DMS 273 (cell line): ENCODE data around the gene SS18.
A peak's percentile ranks its signal among the peaks of the same experiment; 100 is the strongest.

ENCODE experiments used
- DNase-seq: peaks from one replicate; lab custom pipeline; 2025; ENCODE audit not compliant: unreplicated experiment; lab: John Stamatoyannopoulos, UW

The SS18 gene

DNA sequence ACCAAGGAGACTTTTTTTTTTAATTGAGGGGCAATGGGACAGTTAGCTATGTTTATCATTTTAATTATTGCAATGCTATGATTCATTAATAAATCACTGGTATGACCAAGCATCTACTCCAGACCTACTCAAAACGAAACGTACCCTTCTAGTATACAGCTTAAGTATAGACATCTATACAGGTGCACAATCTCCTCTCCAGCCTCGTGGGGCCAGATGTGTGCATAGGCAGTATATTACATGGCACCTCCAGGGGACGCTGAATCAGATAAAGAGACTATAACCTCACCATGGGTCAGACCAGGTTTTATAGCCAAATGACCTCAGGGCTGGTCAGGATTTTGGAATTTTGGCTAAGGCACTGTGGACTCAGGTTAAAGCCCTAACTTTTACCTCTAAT lies 86.6 kb downstream of the SS18 start:
- DNase-seq, result no peak

DNA sequence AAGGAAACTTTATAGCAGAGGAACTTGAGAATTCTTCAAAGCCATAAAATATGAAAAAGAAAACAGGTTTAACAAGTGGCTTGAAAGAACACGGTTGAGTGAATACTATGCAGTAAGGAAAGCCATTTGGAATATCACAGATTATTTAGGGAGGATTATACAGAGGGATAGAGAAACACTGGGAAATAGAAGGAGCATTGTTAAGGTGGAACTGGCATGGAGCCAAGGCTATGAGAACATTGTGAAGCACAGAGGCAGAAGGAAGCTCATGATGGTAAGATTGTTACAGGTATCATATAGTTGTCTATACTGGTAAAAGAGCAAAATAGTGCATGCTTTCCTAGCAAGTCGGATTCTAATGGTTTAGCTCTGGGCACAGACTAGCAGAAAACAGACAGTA lies 87.1 kb downstream of the SS18 start:
- peak; percentile 15 for DNase-seq

DNA sequence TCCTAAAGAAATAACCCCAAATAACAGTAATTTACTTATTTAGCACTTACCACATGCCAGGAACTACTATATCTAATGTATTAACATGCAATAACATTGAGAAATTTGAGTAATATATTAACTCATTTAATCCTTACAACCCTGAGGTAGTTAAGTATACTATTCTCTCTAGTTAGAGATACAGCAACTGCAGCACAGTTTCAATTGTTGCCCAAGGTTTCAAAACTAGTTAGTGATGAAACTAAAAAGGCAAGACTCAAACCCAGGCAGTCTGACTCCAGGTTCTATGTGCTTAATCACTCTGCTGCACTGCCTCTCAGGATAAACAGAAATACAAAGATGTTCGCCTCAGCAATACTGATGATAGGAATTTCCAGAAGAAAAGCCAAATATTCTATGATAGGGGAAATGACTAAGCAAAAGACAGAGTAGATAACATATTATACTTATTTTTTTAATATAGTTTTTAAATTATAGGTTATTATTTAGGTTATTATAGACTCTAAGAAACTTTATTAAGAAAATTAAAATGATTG lies 88.0 kb downstream of the SS18 start:
- DNase-seq, result no peak

- DNase-seq, result no peak
Observed at GRCh38 chr18:25998461-25998860, 92.0 kb downstream of the SS18 start.

GRCh38 chr18:25992566-25992965 lies 97.8 kb downstream of the SS18 start:
- DNase-seq, result no peak

- DNase-seq, result no peak
Observed at GRCh38 chr18:25990473-25990872, 99.9 kb downstream of the SS18 start.

DNA sequence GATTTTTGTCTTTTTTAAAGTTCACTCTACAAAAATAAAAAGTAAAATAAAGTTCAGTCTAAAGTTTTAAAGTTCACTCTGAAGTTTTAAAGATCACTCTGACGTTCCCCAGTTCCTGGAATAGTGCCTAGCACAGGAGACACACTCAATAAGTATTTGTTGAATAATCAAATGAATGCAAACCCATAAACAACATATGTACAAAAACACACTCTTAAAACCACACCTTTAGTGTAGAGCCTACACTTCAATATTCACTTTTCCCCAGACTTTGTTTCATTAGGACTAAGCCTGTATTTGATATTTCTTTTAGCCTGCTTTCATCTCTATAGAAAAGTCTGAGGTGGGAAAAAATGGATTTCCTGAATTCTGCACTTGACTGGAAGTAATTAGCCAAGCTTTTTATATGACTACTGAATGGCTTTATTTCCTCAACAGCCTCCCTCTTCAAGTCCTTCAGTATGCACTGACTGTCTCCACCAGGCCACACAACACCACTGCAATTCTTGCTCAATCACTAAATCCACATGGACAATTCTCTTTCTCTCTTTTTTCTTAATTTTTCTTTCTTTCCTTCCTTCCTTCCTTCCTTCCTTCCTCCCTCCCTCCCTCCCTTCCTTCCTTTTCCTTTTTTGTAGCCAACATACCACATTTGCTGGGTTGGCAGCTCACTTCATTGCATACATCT lies 104.6 kb downstream of the SS18 start:
- no peak for DNase-seq

DNA sequence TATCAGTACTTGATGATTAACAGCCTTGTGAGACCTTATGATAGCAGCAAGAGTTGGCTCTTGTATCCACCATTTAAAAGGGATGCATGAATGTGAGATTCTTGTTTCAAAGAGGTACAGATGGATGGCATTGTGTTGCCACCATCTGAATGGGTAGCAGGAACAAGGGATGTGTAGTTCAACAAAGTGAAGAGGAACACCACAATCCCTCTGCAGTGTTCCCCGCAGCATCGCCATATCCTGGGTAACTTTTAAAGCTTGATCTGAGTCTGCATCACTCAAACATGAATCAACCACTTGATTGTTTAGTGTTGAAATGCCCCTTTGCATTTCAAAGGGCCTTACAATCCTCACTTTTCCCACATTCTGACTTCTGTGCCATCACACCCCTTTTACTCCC lies 106.7 kb downstream of the SS18 start:
- no peak for DNase-seq

DNA sequence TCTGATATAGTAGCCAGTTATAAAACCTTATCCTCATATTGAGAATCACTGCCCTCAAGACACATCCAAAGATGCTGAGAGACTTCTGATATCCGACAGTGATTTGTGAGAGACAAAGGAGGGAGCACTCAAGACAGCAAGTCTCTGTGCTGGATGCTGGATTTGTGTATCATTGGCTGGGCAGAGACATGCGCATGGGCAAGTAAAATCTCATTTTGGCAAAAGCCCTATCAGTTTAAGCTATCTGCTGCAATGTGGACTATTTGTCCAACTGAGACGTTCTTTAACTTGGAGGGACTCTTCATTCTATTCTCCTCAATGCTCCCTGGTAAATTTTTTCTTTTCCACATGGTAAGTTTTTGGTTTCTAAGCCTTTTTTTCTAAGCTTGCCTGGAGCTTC lies 107.5 kb downstream of the SS18 start:
- DNase-seq, result no peak

- no peak for DNase-seq
Observed at GRCh38 chr18:25982153-25982552, 108.3 kb downstream of the SS18 start.

DNA sequence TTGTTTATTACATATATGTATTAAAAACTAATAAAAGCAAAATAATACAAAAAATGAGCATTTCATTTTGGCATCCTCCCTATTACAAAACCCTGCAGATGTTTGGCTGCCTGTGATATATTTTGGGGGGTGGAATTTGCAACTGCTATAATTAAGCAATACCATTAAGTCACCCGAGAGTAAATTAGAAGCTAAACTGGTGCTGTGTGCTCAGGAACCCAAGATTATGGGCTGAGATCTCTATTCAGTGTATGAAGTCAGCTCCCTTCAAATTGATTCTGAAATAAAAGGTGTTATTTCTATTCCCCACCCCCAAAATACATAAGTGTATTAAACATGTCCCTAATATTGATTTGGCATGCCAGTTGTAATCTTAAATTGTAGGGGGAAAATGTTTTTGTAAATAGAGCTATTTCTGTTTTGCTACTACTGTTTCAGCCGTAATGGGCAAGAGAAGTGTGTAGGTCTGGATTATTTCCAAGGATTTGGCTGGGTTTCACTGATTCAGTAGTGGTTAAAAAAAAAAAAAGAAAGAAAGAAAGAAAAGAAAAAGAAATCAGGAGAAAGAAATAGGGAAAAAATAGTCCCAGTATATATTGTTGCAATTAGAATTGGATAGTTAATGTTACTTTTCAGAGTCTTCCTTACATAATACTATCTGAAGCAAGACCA lies 110.9 kb downstream of the SS18 start:
- DNase-seq, result no peak

DNA sequence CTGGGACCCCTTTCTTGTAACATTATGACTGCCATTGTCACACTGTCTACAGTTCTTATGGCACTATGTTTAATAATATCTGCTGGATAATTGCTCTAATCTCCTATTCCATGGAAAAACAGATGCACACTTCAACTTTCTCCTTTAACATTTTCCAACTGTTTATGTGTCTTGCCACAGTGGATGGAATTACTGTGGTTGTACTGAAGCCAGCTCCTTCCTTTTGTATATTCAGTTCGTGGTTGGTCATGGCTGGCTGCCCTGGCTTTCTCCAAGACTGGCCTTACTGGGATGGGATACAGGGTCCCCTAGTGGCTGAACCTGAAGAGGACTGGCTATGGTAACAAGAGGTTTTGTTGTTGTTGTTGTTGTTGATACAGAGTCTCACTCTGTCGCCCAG lies 113.9 kb downstream of the SS18 start:
- DNase-seq, result no peak

DNA sequence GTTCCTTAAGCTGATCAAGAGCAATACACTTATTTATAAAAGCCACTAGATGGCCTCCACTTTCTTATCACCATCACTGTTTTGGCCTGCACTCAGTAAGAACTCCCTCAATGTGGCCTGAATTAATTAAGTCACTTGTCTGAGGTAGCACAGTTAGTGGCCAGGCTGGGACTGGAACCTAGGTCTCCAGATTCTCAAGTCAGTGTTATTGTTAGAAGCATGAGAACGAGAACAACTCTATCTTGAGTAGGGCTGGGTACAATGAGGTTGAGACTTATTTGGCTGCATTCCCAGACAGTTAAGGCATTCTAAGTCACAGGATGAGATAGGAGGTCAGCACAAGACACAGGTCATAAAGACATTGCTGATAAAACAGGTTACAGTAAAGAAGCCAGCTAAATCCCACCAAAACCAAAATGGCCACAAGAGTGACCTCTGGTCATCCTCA lies 115.8 kb downstream of the SS18 start:
- DNase-seq, result peak; percentile 4
